Ovary (tissue), 3 donors: ENCODE measurements around the gene TNFAIP3.

Source experiments
- CTCF ChIP-seq, 3 donors: fragments of 450-650 bp in 2 of 3; fragments of 200-600 bp in 1 of 3; IDR thresholded peaks; one replicate each; pipeline versions ENCODE4 v1.5.1 to v1.8.0; 2016 to 2022; ENCODE audit warnings: antibody characterized with exemption in 3 of 3, mild to moderate bottlenecking in 1 of 3
- POLR2A ChIP-seq: fragments of 450-650 bp; IDR thresholded peaks from one replicate; pipeline ENCODE4 v1.6.1; 2017; ENCODE audit warnings: antibody characterized with exemption, mild to moderate bottlenecking, moderate library complexity
- donor health status: DM: no; HTN: no; CAD: no.

GRCh38 chr6:137894779-137895385 is 27.8 kb downstream of the TNFAIP3 start:
- TF ChIP-seq POLR2A (no peak), CTCF (IDR thresholded peaks at IDR 0.05) (no peak)
